Memory B cell (primary cell): ENCODE data around the gene PRDM16.
A peak's percentile ranks its signal among the peaks of the same experiment; 100 is the strongest.

Source experiments
- ATAC-seq: fragments of 150-1000 bp; cut with Tn5 transposase; 2 replicates; pipeline ENCODE4 v1.10.0; 2021; ENCODE audit warnings: low read depth, mild to moderate bottlenecking, moderate library complexity
- DNase-seq, 2 donors: peaks; one replicate each; pipeline ENCODE4 v3.0.0; 2022; ENCODE audit warnings: low spot score in 2 of 2
- H3K27ac Mint-ChIP-seq: one replicate; pipeline ENCODE4 v1.8.0; 2022; ENCODE audit warnings: mild to moderate bottlenecking, moderate library complexity, mixed read lengths
- H3K27me3 Mint-ChIP-seq: one replicate; pipeline ENCODE4 v1.8.0; 2022; ENCODE audit warnings: mixed read lengths
- H3K36me3 Mint-ChIP-seq: one replicate; pipeline ENCODE4 v1.8.0; 2022; ENCODE audit warnings: mild to moderate bottlenecking, mixed read lengths
- H3K4me1 Mint-ChIP-seq: one replicate; pipeline ENCODE4 v1.8.0; 2022; ENCODE audit warnings: mixed read lengths
- H3K4me3 Mint-ChIP-seq: one replicate; pipeline ENCODE4 v1.8.0; 2022; ENCODE audit warnings: mild to moderate bottlenecking, moderate library complexity, mixed read lengths
- H3K9me3 Mint-ChIP-seq: one replicate; pipeline ENCODE4 v1.8.0; 2022; ENCODE audit warnings: mixed read lengths

The PRDM16 gene

GRCh38 chr1:3474016-3474415 is 405.0 kb downstream of the PRDM16 start:
- Mint-ChIP-seq H3K9me3 (no peaks in the 10 kb centered on the region), H3K27ac (no peak overlapping the region), H3K4me3 (no peak overlapping the region), H3K4me1 (peaks cover 9% of the 10 kb centered on the region), H3K27me3 (peaks cover 14% of the 10 kb centered on the region), H3K36me3 (no peaks in the 10 kb centered on the region)
- ATAC-seq (no peak), DNase-seq (no peak)

- Mint-ChIP-seq H3K9me3 (no peaks in the 10 kb centered on the region), H3K27me3 (peaks cover 14% of the 10 kb centered on the region), H3K4me1 (peaks cover 9% of the 10 kb centered on the region), H3K4me3 (no peak overlapping the region), H3K36me3 (no peaks in the 10 kb centered on the region), H3K27ac (no peak overlapping the region)
- ATAC-seq (no peak), DNase-seq (no peak)
Observed at GRCh38 chr1:3474421-3474820, 405.4 kb downstream of the PRDM16 start.

GRCh38 chr1:3475839-3476573 is 407.0 kb downstream of the PRDM16 start:
- no peak for ATAC-seq
- H3K27ac Mint-ChIP-seq, result no peak overlapping the region
- H3K4me1 Mint-ChIP-seq, result no peaks in the 10 kb centered on the region
- no peak for DNase-seq
- no peaks in the 10 kb centered on the region for H3K36me3 Mint-ChIP-seq
- H3K9me3 Mint-ChIP-seq, result no peaks in the 10 kb centered on the region
- H3K4me3 Mint-ChIP-seq, result no peak overlapping the region
- H3K27me3 Mint-ChIP-seq, result peaks cover 6% of the 10 kb centered on the region

- Mint-ChIP-seq H3K9me3 (no peaks in the 10 kb centered on the region), H3K27ac (no peak overlapping the region), H3K4me3 (no peak overlapping the region), H3K27me3 (peaks cover 6% of the 10 kb centered on the region), H3K4me1 (no peaks in the 10 kb centered on the region), H3K36me3 (no peaks in the 10 kb centered on the region)
- ATAC-seq (no peak), DNase-seq (no peak)
Observed at GRCh38 chr1:3476666-3477065, 407.7 kb downstream of the PRDM16 start.

GRCh38 chr1:3477241-3477995 is 408.4 kb downstream of the PRDM16 start:
- ATAC-seq (no peak), DNase-seq (no peak)
- no peaks in the 10 kb centered on the region for H3K36me3 Mint-ChIP-seq
- H3K4me3 Mint-ChIP-seq, result no peak overlapping the region
- H3K27me3 Mint-ChIP-seq, result peaks cover 7% of the 10 kb centered on the region
- H3K9me3 Mint-ChIP-seq, result no peaks in the 10 kb centered on the region
- H3K4me1 Mint-ChIP-seq, result no peaks in the 10 kb centered on the region
- H3K27ac Mint-ChIP-seq, result no peak overlapping the region

- H3K4me3 Mint-ChIP-seq, result no peak overlapping the region
- no peak overlapping the region for H3K27ac Mint-ChIP-seq
Observed at GRCh38 chr1:3478187-3478586, 409.2 kb downstream of the PRDM16 start.

GRCh38 chr1:3479511-3480368 is 410.7 kb downstream of the PRDM16 start:
- DNase-seq, result no peak
- H3K27ac Mint-ChIP-seq, result no peak overlapping the region
- H3K27me3 Mint-ChIP-seq, result peaks cover 8% of the 10 kb centered on the region
- H3K9me3 Mint-ChIP-seq, result no peaks in the 10 kb centered on the region
- H3K4me3 Mint-ChIP-seq, result no peak overlapping the region
- H3K4me1 Mint-ChIP-seq, result peaks cover 3% of the 10 kb centered on the region
- no peaks in the 10 kb centered on the region for H3K36me3 Mint-ChIP-seq
- ATAC-seq, result no peak

More at GRCh38 chr1:3478187-3478586, 409.2 kb downstream of the PRDM16 start:
- Mint-ChIP-seq H3K27me3 (peaks cover 9% of the 10 kb centered on the region), H3K36me3 (no peaks in the 10 kb centered on the region), H3K9me3 (no peaks in the 10 kb centered on the region), H3K4me1 (no peaks in the 10 kb centered on the region)
- ATAC-seq, result no peak
- DNase-seq, result no peak

GRCh38 chr1:3480369-3480719 is 411.3 kb downstream of the PRDM16 start:
- no peak overlapping the region for H3K4me3 Mint-ChIP-seq
- H3K27me3 Mint-ChIP-seq, result peaks cover 10% of the 10 kb centered on the region
- H3K4me1 Mint-ChIP-seq, result peaks cover 3% of the 10 kb centered on the region
- DNase-seq (no peak), ATAC-seq (no peak)
- H3K9me3 Mint-ChIP-seq, result no peaks in the 10 kb centered on the region
- no peaks in the 10 kb centered on the region for H3K36me3 Mint-ChIP-seq
- no peak overlapping the region for H3K27ac Mint-ChIP-seq

GRCh38 chr1:3481046-3481445 is 412.0 kb downstream of the PRDM16 start:
- no peak overlapping the region for H3K4me3 Mint-ChIP-seq
- no peaks in the 10 kb centered on the region for H3K36me3 Mint-ChIP-seq
- H3K4me1 Mint-ChIP-seq, result peaks cover 3% of the 10 kb centered on the region
- no peaks in the 10 kb centered on the region for H3K9me3 Mint-ChIP-seq
- H3K27ac Mint-ChIP-seq, result no peak overlapping the region
- ATAC-seq (no peak), DNase-seq (no peak)
- H3K27me3 Mint-ChIP-seq, result peaks cover 10% of the 10 kb centered on the region

- DNase-seq, result no peak
- H3K27ac Mint-ChIP-seq, result no peak overlapping the region
Observed at GRCh38 chr1:3481836-3482375, 412.9 kb downstream of the PRDM16 start.

GRCh38 chr1:3482378-3482849 is 413.4 kb downstream of the PRDM16 start:
- no peak overlapping the region for H3K4me3 Mint-ChIP-seq
- no peak for DNase-seq
- H3K9me3 Mint-ChIP-seq, result no peaks in the 10 kb centered on the region
- peaks cover 10% of the 10 kb centered on the region for H3K27me3 Mint-ChIP-seq
- H3K36me3 Mint-ChIP-seq, result no peaks in the 10 kb centered on the region
- ATAC-seq, result peak; percentile 44
- H3K4me1 Mint-ChIP-seq, result peaks cover 3% of the 10 kb centered on the region
- no peak overlapping the region for H3K27ac Mint-ChIP-seq

More at GRCh38 chr1:3481836-3482375, 412.9 kb downstream of the PRDM16 start:
- Mint-ChIP-seq H3K4me1 (peaks cover 3% of the 10 kb centered on the region), H3K36me3 (no peaks in the 10 kb centered on the region), H3K27me3 (peaks cover 10% of the 10 kb centered on the region), H3K4me3 (no peak overlapping the region), H3K9me3 (no peaks in the 10 kb centered on the region)
- ATAC-seq, result no peak

- ATAC-seq (no peak), DNase-seq (no peak)
- Mint-ChIP-seq H3K4me1 (peaks cover 3% of the 10 kb centered on the region), H3K4me3 (no peak overlapping the region), H3K36me3 (no peaks in the 10 kb centered on the region), H3K9me3 (peaks cover 4% of the 10 kb centered on the region), H3K27me3 (peaks cover 9% of the 10 kb centered on the region), H3K27ac (no peak overlapping the region)
Observed at GRCh38 chr1:3483380-3483779, 414.4 kb downstream of the PRDM16 start.

- H3K9me3 Mint-ChIP-seq, result peaks cover 5% of the 10 kb centered on the region
- ATAC-seq (peak; percentile 52), DNase-seq (peak; percentile 50 to 66)
- peaks cover 2% of the 10 kb centered on the region for H3K36me3 Mint-ChIP-seq
- no peak overlapping the region for H3K4me3 Mint-ChIP-seq
- no peak overlapping the region for H3K27ac Mint-ChIP-seq
- H3K4me1 Mint-ChIP-seq, result peaks cover 3% of the 10 kb centered on the region
- peaks cover 9% of the 10 kb centered on the region for H3K27me3 Mint-ChIP-seq
Observed at GRCh38 chr1:3483801-3484444, 414.9 kb downstream of the PRDM16 start.
